Stimulated activated naive CD8-positive, alpha-beta T cell treated with anti-CD3 and anti-CD28 coated beads, Interleukin-15, Interleukin-2, amounts not matched to agents 100 ng/mL and 50 ng/mL, for 24 hours (primary cell): ENCODE measurements around the gene SYNE2.

ENCODE experiments used
- H3K27ac Mint-ChIP-seq: one replicate; pipeline ENCODE4 v1.8.0; 2021; ENCODE audit warnings: mild to moderate bottlenecking, mixed read lengths
- H3K27me3 Mint-ChIP-seq: one replicate; pipeline ENCODE4 v1.8.0; 2021; ENCODE audit warnings: mixed read lengths
- H3K36me3 Mint-ChIP-seq: one replicate; pipeline ENCODE4 v1.8.0; 2021; ENCODE audit warnings: low read depth, mixed read lengths
- H3K4me1 Mint-ChIP-seq: one replicate; pipeline ENCODE4 v1.8.0; 2021; ENCODE audit warnings: low read depth, mixed read lengths
- H3K4me3 Mint-ChIP-seq: one replicate; pipeline ENCODE4 v1.8.0; 2021; ENCODE audit warnings: mild to moderate bottlenecking, mixed read lengths
- H3K9me3 Mint-ChIP-seq: one replicate; pipeline ENCODE4 v1.8.0; 2021; ENCODE audit warnings: mixed read lengths

Gene SYNE2

GRCh38 chr14:64232095-64232838 lies 379.5 kb downstream of the SYNE2 start:
- H3K4me3 Mint-ChIP-seq: peak overlapping the region; percentile 68
- peaks cover 49% of the 10 kb centered on the region for H3K4me1 Mint-ChIP-seq

DNA sequence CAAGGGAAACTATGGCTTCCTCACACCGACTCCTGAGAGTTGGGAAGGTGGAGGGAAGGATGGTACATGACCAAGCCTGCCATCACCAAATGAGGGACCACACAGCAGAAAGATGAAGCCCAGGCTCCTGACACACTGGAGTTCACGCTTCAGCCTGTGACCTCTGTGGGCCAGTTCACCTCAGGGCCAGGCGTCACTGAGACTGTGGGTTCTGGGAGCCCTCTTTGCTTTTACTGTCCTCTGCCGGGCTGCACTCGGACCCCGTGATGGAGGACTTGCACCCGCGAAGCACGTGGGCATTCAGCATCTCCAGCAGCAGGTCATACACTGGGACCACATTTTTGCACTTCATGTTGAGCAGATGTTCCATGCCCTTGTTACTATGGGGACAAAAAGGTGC lies 380.1 kb downstream of the SYNE2 start:
- Mint-ChIP-seq H3K36me3 (peaks cover 5% of the 10 kb centered on the region), H3K27ac (peak overlapping the region; percentile 93), H3K4me3 (peak overlapping the region; percentile 68), H3K27me3 (no peaks in the 10 kb centered on the region), H3K4me1 (peaks cover 49% of the 10 kb centered on the region), H3K9me3 (no peaks in the 10 kb centered on the region)

More at GRCh38 chr14:64232095-64232838, 379.5 kb downstream of the SYNE2 start:
- peak overlapping the region; percentile 93 for H3K27ac Mint-ChIP-seq
- H3K36me3 Mint-ChIP-seq: peaks cover 12% of the 10 kb centered on the region
- H3K9me3 Mint-ChIP-seq: no peaks in the 10 kb centered on the region
- H3K27me3 Mint-ChIP-seq: no peaks in the 10 kb centered on the region

DNA sequence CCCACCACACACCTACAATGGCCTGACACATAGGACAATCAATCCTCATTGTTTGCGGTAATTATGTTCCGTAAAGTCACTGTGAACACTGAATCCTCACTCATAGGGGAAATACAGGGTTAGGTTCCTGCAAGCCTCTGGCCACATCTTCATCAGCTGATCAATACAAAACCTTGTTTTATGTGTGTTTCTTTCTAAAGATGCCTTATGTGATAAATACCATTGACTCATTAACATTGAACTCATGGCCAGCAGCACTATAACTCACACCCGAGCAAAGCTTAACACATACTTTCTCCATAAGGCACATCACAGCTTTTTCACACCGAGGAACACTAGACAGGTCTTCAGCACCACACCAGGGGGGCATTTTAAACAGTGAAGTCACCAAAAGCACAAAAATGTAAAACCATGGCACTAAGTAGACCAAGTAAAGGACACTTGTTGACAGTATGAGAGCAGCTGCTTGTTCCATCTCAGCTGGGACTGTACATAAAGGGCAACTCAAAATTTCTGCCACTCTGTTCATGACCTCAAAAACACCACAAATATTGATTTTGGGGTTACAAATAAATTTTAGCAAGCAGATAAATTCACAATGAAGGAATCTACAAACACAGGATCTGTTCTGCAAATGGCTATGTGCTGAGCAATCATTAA lies 380.9 kb downstream of the SYNE2 start:
- peaks cover 52% of the 10 kb centered on the region for H3K4me1 Mint-ChIP-seq
- no peaks in the 10 kb centered on the region for H3K9me3 Mint-ChIP-seq
- H3K27ac Mint-ChIP-seq: peak overlapping the region; percentile 93
- H3K27me3 Mint-ChIP-seq: no peaks in the 10 kb centered on the region
- H3K36me3 Mint-ChIP-seq: no peaks in the 10 kb centered on the region
- H3K4me3 Mint-ChIP-seq: no peak overlapping the region

GRCh38 chr14:64234877-64235651 lies 382.3 kb downstream of the SYNE2 start:
- Mint-ChIP-seq H3K4me1 (peaks cover 55% of the 10 kb centered on the region), H3K4me3 (no peak overlapping the region), H3K9me3 (no peaks in the 10 kb centered on the region), H3K27me3 (no peaks in the 10 kb centered on the region), H3K36me3 (no peaks in the 10 kb centered on the region), H3K27ac (no peak overlapping the region)

GRCh38 chr14:64235652-64236640 lies 383.1 kb downstream of the SYNE2 start:
- peak overlapping the region; percentile 45 for H3K27ac Mint-ChIP-seq
- no peak overlapping the region for H3K4me3 Mint-ChIP-seq
- no peaks in the 10 kb centered on the region for H3K36me3 Mint-ChIP-seq
- no peaks in the 10 kb centered on the region for H3K27me3 Mint-ChIP-seq
- no peaks in the 10 kb centered on the region for H3K9me3 Mint-ChIP-seq
- H3K4me1 Mint-ChIP-seq: peaks cover 55% of the 10 kb centered on the region

DNA sequence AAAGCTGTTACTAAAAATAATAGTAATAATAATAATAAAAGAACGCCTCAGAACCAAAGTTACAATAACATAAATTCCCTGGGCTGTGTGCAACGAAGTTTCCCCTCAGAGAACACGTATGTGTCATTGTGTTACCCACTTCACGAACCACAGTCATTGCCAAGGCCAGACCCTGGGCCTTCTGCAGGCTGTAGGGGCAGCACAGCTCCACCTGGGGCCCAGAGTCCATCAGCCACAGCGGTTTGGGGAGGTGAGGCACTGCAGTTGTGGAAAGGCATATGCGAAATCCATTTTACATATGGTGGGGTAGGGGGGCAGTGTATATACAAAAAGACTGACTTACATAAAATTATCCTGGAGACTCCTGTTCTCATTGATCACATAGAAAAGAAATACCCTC lies 385.2 kb downstream of the SYNE2 start:
- no peak overlapping the region for H3K4me3 Mint-ChIP-seq
- H3K9me3 Mint-ChIP-seq: no peaks in the 10 kb centered on the region
- H3K27me3 Mint-ChIP-seq: peaks cover 4% of the 10 kb centered on the region
- H3K27ac Mint-ChIP-seq: no peak overlapping the region
- H3K36me3 Mint-ChIP-seq: peaks cover 3% of the 10 kb centered on the region
- H3K4me1 Mint-ChIP-seq: peaks cover 40% of the 10 kb centered on the region

DNA sequence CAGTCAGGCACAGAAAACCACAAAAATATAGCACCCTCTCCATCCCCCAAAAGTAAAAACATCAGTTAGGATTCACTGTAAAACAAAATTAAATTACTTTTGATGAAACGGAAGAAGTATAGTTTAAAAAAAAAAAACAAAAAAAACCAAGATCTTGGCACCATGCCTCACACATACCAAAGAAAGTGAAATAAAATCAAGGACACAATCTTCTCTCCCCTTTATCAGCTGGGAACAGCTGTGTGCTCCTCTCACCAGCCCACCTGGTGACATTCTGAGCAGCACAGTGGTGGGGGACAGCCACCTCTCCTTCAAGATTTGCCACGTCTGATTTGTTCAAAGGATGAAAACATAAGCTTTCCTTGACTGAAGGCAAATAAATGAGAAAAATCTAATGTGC lies 385.8 kb downstream of the SYNE2 start:
- Mint-ChIP-seq H3K9me3 (no peaks in the 10 kb centered on the region), H3K4me3 (no peak overlapping the region), H3K27ac (no peak overlapping the region), H3K4me1 (peaks cover 34% of the 10 kb centered on the region), H3K27me3 (peaks cover 4% of the 10 kb centered on the region), H3K36me3 (peaks cover 3% of the 10 kb centered on the region)

DNA sequence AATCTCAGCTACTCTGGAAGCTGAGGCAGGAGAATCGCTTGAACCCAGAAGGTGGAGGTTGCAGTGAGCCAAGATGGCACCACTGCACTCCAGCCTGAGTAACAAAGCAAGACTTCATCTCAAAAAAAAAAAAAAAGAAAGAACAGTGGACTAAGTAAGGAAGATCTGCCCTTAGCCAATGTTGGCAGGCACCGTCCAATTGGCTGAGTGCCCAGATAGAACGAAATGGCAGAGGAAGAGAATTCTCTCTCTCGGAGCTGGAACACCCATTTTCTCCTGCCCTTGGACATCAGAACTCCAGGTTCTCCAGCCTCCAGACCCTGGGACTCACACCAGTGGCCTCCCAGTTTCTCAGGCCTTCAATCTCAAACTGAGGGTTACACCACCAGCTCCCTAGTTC lies 391.5 kb downstream of the SYNE2 start:
- H3K4me3 Mint-ChIP-seq: no peak overlapping the region
- H3K36me3 Mint-ChIP-seq: peaks cover 3% of the 10 kb centered on the region
- no peaks in the 10 kb centered on the region for H3K4me1 Mint-ChIP-seq
- no peaks in the 10 kb centered on the region for H3K9me3 Mint-ChIP-seq
- H3K27me3 Mint-ChIP-seq: peaks cover 11% of the 10 kb centered on the region
- H3K27ac Mint-ChIP-seq: no peak overlapping the region

GRCh38 chr14:64245491-64245890 lies 392.7 kb downstream of the SYNE2 start:
- Mint-ChIP-seq H3K27me3 (peaks cover 11% of the 10 kb centered on the region), H3K4me1 (no peaks in the 10 kb centered on the region), H3K9me3 (no peaks in the 10 kb centered on the region), H3K27ac (no peak overlapping the region), H3K4me3 (no peak overlapping the region), H3K36me3 (peaks cover 3% of the 10 kb centered on the region)

DNA sequence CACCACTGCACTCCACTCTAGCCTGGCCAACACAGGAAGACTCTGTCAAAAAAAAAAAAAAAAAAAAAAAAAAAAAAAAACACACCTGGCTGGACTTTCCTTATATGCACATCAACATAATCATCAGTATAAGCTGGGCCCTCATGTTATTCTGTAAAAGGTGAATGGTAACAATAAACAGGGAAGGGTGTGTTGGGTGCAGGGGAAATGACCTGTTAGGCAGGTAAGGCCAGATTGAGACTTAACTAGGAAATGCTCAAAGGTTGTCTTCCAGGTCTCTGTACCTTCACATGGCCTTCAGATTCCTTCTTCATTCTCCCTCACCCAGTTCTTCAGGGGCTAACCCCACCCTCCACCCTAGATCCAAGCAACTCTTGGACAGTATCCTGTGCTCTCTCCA lies 393.9 kb downstream of the SYNE2 start:
- Mint-ChIP-seq H3K27ac (no peak overlapping the region), H3K4me1 (no peaks in the 10 kb centered on the region), H3K9me3 (no peaks in the 10 kb centered on the region), H3K27me3 (peaks cover 11% of the 10 kb centered on the region), H3K4me3 (no peak overlapping the region), H3K36me3 (peaks cover 3% of the 10 kb centered on the region)

- peaks cover 11% of the 10 kb centered on the region for H3K27me3 Mint-ChIP-seq
- H3K27ac Mint-ChIP-seq: no peak overlapping the region
- H3K4me1 Mint-ChIP-seq: no peaks in the 10 kb centered on the region
- H3K4me3 Mint-ChIP-seq: no peak overlapping the region
- H3K36me3 Mint-ChIP-seq: peaks cover 3% of the 10 kb centered on the region
- H3K9me3 Mint-ChIP-seq: no peaks in the 10 kb centered on the region
These were observed 394.4 kb downstream of the SYNE2 start for GRCh38 chr14:64247195-64247594.

DNA sequence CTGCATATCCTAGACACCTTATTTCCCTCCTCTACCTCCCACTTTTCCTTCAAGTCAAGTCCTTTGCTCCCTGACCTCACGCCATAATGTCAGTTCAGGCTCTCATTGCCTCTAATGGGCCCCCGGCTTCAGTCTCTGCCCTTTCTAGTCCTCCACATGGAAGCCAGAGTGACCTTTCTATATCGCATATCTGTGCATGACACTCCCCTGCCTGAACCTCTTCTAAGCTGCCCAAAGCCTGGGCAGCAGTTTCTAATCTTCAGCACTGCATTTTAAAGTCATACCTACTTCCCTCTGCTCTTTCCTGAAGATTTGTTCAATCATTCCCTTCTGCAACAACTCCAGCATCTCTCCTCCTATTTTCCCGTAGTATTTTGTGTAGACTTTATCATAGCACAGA lies 395.9 kb downstream of the SYNE2 start:
- H3K4me3 Mint-ChIP-seq: no peak overlapping the region
- no peak overlapping the region for H3K27ac Mint-ChIP-seq
- H3K27me3 Mint-ChIP-seq: peaks cover 7% of the 10 kb centered on the region
- H3K36me3 Mint-ChIP-seq: no peaks in the 10 kb centered on the region
- no peaks in the 10 kb centered on the region for H3K9me3 Mint-ChIP-seq
- no peaks in the 10 kb centered on the region for H3K4me1 Mint-ChIP-seq

- Mint-ChIP-seq H3K4me3 (no peak overlapping the region), H3K27me3 (peaks cover 7% of the 10 kb centered on the region), H3K9me3 (no peaks in the 10 kb centered on the region), H3K27ac (no peak overlapping the region), H3K36me3 (no peaks in the 10 kb centered on the region), H3K4me1 (no peaks in the 10 kb centered on the region)
These were observed 396.6 kb downstream of the SYNE2 start for GRCh38 chr14:64249363-64249762.

GRCh38 chr14:64253672-64254071 lies 400.9 kb downstream of the SYNE2 start:
- no peaks in the 10 kb centered on the region for H3K9me3 Mint-ChIP-seq
- no peaks in the 10 kb centered on the region for H3K4me1 Mint-ChIP-seq
- H3K4me3 Mint-ChIP-seq: no peak overlapping the region
- no peaks in the 10 kb centered on the region for H3K36me3 Mint-ChIP-seq
- H3K27me3 Mint-ChIP-seq: no peaks in the 10 kb centered on the region
- H3K27ac Mint-ChIP-seq: no peak overlapping the region
